Activated T-cell treated with anti-CD3 and anti-CD28 coated beads for 24 hours (primary cell): Measurements from ENCODE around the gene NOM1.
A peak's percentile ranks its signal among the peaks of the same experiment; 100 is the strongest.
"Not testable (repeated sequence)": the region's sequence is repeated elsewhere in the genome, so short reads cannot be mapped to it uniquely, and the experiment has no call there.

Experiments used
- DNase-seq: peaks from one replicate; pipeline ENCODE4 v3.0.0-alpha.2; 2020; ENCODE audit warnings: low read depth

NOM1 gene, protein sequence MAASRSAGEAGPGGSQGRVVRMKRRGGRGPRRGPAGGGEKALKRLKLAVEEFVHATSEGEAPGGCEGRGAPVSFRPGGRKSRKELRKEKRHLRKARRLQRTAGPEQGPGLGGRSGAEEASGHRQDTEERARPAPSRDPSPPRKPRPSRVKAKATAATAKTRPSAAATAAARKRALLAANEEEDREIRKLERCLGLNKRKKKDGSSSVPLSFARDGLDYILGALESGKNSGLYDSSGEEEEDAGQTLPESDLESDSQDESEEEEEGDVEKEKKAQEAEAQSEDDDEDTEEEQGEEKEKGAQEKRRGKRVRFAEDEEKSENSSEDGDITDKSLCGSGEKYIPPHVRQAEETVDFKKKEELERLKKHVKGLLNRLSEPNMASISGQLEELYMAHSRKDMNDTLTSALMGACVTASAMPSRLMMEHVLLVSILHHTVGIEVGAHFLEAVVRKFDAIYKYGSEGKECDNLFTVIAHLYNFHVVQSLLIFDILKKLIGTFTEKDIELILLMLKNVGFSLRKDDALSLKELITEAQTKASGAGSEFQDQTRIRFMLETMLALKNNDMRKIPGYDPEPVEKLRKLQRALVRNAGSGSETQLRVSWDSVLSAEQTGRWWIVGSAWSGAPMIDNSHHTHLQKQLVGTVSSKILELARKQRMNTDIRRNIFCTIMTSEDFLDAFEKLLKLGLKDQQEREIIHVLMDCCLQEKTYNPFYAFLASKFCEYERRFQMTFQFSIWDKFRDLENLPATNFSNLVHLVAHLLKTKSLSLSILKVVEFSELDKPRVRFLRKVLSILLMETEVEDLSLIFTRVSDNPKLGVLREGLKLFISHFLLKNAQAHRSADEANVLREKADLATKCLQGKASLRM

DNA sequence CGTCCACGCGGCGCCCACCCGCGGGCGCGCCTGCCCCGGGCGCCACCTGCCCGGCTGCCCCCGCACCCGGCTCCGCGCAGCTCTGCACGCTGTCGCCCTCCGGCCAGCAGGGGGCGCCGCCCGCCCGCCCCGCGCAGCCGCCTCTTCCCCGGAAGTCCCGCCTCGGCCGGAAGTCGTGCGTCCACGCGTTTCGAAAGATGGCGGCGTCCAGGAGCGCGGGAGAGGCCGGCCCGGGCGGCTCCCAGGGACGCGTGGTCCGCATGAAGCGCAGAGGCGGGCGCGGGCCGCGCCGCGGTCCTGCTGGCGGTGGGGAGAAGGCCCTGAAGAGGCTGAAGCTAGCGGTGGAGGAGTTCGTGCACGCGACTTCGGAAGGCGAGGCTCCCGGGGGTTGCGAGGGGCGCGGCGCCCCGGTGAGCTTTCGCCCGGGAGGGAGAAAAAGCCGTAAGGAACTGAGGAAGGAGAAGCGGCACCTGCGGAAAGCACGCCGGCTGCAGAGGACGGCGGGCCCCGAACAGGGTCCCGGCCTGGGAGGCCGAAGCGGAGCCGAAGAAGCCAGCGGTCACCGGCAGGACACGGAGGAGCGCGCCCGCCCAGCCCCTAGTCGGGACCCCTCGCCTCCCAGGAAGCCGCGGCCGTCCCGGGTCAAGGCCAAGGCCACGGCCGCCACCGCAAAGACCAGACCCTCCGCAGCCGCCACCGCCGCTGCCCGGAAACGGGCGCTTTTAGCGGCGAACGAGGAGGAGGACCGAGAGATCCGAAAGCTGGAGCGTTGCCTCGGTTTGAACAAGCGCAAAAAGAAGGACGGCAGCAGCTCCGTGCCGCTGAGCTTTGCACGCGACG lies at the start of gene NOM1:
Gene NOM1 (plus strand): TSS at position 172 of the 840 bp plus-strand sequence. CDS start 26 bp downstream, at position 198.
- peak; percentile 88 for DNase-seq

DNA sequence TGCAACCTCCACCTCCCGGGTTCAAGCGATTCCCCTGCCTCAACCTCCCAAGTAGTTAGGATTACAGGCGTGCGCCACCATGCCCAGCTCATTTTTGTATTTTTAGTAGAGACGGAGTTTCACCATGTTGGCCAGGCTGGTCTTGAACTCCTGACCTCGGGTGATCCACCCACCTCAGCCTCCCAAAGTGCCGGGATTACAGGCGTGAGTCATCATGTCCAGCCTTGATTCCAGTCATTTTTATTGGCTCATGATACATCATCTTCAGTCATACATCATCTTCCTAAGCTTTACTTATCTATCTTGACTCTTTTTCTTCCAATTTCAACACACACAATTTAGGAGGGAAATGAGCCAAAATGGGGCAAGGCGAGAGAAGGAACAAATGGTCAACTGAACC lies 49.4 kb upstream of the NOM1 start:
- DNase-seq = not testable (repeated sequence)

- DNase-seq = no peak
Observed at GRCh38 chr7:156903232-156903909, 46.1 kb upstream of the NOM1 start.

GRCh38 chr7:156906200-156906649 lies 43.3 kb upstream of the NOM1 start:
- no peak for DNase-seq

DNA sequence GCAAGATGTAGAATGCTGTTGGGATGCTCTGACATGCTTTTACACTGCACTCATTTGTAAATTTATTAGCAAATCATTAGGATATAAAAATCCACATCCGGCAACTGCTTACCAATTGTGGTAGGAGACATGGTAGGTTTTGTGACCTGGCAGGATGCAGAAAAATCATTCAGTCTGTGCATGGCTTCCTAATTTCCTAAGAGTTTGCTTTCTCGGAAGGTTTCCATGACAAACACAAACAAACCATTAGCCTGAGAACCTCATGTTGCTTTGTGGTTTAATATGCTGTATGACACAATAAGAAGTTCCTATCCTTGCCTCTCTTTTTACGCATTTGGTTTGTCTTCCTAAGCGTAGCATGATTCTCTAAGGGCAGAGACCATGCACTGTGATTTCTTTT lies 41.9 kb upstream of the NOM1 start:
- DNase-seq = no peak

DNA sequence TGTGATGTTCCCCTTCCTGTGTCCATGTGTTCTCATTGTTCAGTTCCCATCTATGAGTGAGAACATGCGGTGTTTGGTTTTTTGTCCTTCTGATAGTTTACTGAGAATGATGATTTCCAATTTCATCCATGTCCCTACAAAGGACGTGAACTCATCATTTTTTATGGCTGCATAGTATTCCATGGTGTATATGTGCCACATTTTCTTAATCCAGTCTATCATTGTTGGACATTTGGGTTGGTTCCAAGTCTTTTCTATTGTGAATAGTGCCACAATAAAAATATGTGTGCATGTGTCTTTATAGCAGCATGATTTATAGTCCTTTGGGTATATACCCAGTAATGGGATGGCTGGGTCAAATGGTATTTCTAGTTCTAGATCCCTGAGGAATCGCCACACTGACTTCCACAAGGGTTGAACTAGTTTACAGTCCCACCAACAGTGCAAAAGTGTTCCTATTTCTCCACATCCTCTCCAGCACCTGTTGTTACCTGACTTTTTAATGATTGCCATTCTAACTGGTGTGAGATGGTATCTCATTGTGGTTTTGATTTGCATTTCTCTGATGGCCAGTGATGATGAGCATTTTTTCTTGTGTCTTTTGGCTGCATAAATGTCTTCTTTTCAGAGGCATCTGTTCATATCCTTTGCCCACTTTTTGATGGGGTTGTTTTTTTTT lies 39.8 kb upstream of the NOM1 start:
- DNase-seq = not testable (repeated sequence)

- no peak for DNase-seq
Observed at GRCh38 chr7:156918635-156919034, 30.9 kb upstream of the NOM1 start.

DNA sequence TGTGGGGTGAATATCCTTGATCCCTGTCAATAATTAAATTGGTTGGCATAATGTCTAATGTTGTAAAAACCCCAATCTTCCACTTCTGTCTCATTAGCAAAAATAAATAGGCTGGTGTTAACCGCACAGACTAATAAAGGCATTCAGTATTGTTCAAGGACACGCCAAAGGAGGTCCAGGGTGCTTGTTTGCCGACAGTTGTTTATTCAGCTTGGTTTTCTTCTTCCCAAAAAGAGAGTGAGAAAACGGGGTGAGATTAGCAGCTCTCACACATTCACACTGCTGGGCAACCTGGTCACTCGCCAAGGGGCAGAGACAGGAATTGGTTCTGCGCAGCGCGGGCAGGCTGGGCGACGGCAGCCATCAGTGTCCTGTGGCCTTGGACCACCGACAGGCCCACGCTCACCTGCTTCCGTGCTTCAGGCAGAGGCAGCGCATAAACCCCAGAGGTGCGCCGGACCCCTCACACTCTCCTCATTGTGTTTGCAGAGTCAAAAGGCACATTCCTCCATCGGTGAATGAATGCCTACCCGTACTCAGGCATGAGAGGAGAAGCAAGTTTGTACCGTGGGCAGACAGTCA lies 30.3 kb upstream of the NOM1 start:
- no peak for DNase-seq

- DNase-seq = no peak
Observed at GRCh38 chr7:156920076-156920475, 29.4 kb upstream of the NOM1 start.

- DNase-seq = not testable (repeated sequence)
Observed at GRCh38 chr7:156920487-156921373, 28.8 kb upstream of the NOM1 start.

DNA sequence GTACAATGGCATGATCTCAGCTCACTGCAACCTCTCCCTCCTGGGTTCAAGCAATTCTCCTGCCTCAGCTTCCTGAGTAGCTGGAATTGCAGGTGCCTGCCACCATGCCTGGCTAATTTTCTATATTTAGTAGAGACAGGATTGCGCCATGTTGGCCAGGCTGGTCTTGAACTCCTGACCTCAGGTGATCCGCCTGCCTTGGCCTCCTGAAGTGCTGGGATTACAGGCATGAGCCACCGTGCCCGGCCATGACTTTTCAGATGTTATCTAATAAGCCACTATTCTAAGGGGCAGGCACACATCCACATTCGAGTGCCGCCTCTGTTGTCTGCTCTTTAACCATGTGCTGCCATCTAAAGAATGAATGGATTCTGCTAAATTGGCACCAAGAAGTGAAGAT lies 27.2 kb upstream of the NOM1 start:
- not testable (repeated sequence) for DNase-seq

GRCh38 chr7:156925821-156926220 lies 23.7 kb upstream of the NOM1 start:
- DNase-seq = not testable (repeated sequence)

- DNase-seq = no peak
Observed at GRCh38 chr7:156927571-156928405, 21.7 kb upstream of the NOM1 start.

DNA sequence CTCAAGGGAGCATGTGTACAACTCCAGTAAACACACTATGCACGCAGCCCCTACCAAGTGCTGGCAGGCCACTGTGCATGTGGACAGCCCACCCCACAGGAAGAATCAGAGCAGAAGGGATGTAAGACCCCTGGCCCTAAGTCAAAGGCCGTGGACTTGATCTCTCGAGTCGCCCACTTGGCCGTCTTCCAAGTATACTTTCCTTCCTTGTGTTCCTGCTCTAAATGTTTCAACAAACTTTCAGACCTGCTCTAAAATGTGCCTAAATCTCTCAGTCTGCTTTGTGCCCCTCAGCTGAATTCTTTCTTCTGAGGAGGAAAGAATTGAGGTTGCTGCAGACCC lies 21.1 kb upstream of the NOM1 start:
- no peak for DNase-seq

DNA sequence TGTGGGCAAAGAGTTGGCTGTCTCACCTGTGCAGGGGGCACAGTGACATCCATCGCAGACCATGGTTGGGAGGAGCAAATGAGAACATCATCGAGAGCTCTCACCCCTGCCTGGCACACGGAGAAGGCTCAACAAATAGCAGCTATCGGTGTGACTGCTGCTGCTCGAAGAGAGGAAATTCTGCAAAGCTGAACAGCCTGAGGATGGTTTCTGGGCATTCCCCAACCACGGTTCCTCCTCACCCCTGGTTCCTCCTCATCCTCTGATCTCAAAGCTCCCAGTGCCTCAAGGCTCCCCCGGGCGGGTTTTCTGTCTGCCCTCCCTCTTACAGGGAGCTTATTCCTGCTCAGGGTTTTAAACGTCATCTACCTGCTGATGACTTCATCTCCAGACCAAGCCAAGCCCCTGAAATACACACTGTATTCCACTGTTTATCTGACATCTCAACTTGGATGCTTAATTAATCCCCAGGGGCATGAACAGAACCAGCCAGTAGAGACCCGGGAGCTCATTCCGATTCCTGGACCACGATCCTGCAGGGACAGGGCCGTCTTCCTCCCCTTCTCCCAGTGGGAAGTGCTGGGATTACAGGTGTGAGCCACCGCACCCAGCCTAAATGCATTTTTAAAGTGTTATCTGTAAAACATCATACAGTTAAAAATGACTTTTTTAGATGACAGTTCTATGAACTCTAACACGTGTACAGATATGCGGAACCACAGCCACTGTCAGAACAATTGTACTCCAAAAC lies 19.5 kb upstream of the NOM1 start:
- DNase-seq = no peak

DNA sequence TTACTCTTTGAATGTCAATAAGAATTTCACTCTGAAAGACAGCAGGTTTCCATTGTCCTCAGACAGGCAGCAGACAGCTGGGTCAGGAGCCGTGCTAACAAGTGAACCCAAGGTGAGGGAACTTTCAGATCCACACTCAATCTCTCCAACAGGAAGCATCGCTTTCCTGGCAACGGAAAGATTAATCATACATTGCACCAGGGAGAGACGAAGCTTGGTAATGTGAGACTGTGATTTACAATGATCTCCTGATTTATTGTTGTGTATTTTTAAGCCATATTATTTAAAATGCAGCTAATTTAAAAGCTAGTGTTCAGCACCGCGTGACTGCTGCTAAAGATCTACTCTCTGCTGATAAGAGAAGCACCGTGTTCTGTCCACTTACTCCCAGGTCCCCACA lies 17.5 kb upstream of the NOM1 start:
- no peak for DNase-seq

DNA sequence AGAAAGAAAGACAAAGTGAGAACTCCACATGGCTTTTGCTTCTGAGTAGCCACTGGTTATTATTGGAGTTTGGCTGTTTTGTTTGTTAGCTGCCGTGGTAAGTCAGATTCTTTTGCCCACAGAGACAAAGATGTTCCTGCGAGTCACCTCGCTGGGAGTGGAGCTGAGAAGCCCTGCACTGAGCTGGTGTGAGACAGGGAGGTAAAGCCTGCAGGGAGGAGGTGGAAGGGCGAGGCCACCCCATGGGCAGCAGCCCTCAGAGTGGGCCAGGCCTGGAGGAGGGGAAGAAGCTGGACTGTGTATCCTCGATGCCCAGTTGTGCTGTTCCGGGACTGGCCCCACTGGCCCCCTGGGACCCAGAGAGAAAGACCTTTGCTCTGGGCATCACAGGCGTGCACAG lies 14.3 kb upstream of the NOM1 start:
- no peak for DNase-seq

DNA sequence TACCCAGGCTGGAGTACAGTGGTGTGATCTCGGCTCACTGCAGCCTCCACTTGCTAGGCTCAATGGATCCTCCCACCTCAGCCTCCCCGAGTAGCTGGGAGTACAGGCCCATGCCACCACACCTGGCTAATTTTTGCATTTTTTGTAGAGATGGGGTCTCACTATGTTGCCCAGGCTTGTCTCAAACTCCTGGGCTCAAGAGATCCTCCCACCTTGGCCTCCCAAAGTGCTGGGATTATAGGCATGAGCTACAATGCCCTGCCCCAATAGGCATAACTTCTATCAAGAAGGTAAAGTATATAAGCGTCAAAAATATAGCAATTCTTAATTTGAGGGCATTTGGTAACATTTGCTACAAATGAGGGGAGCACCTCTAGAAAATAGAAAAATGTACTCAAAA lies 12.7 kb upstream of the NOM1 start:
- not testable (repeated sequence) for DNase-seq
